Activated CD4-positive, alpha-beta T cell treated with anti-CD3 and anti-CD28 coated beads, Interleukin-2, amount 50 U/mL, for 24 hours (primary cell): Measurements from ENCODE around the gene RFNG.

Experiments used
- DNase-seq, 2 donors: peaks; one replicate each; pipeline ENCODE4 v3.0.0-alpha.2; 2020; ENCODE audit warnings: low read depth in 1 of 2, low spot score in 1 of 2

Gene RFNG

GRCh38 chr17:82078433-82078832 lies 26.8 kb upstream of the RFNG start:
- no peak for DNase-seq

GRCh38 chr17:82077617-82078358 lies 26.2 kb upstream of the RFNG start:
- no peak for DNase-seq

- DNase-seq, result no peak
Measured at GRCh38 chr17:82076785-82077591, 25.4 kb upstream of the RFNG start.

DNA sequence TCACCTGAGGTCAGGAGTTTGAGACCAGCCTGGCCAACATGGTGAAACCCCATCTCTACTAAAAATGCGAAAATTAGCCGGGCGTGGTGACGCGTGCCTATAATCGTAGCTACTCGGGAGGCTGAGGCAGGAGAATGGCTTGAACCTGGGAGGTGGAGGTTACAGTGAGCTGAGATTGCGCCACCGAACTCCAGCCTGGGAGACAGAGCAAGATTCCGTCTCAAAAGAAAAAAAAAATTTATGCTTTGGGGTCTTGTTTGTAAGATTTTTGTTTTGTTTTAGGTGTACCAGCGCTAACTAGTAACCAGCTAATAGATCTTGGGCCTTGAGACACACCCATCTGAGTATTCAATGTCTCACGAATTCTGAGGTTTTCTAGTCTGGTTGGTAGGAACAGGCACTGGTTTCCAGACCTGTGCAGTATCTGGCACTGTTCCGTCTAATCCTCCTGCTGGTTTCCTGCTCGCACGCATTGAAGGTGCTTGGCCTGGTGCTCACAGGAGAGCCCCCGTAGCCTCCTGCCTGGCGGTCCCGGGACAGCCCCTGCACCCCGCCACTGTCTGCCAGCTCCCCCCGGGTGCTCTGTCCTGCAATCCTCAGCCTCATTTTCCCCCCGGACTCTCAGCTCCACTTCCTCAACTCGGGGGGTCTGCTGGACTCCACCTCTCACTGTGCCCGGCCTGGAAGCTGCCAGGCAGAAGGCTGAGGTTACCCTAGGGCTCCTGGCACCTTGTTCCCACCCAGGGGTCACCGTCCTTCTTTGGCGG lies 24.6 kb upstream of the RFNG start:
- DNase-seq, result no peak

DNA sequence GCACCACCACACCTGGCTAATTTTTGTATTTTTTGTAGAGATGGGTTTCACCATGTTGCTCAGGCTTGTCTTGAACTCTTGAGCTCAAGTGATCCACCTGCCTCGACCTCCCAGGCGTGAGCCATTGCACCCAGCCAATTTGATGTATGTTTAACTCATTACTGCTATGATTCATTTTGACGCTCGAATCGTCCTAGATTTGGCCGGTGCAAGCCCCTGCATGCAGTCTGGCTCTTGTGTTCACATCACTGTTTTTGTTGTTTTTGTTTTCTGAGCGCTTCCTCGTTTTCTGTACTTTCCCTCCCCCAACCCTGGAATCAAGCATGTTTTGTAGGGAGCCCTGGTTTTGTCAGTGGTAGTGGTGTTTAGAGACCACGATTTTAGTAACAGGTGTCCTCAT lies 21.8 kb upstream of the RFNG start:
- no peak for DNase-seq

- DNase-seq, result no peak
Measured at GRCh38 chr17:82072827-82073226, 21.2 kb upstream of the RFNG start.

DNA sequence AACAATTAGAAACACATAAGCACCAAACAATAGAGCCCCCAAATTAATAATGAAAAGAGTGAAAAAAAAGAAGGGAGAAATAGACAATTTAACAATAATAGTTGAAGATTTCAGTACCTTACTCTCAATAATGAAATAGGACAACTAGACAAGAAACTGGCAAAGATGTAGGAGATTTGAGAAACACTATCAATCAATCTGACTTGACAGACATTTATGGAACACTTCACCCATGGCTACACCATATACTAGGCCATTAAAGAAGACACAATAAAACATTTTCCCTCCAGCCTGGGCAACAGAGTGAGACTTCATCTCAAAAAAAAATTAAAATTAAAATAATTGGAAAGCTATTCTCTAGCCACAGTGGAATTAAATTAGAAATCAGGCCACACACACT lies 19.0 kb upstream of the RFNG start:
- no peak for DNase-seq

DNA sequence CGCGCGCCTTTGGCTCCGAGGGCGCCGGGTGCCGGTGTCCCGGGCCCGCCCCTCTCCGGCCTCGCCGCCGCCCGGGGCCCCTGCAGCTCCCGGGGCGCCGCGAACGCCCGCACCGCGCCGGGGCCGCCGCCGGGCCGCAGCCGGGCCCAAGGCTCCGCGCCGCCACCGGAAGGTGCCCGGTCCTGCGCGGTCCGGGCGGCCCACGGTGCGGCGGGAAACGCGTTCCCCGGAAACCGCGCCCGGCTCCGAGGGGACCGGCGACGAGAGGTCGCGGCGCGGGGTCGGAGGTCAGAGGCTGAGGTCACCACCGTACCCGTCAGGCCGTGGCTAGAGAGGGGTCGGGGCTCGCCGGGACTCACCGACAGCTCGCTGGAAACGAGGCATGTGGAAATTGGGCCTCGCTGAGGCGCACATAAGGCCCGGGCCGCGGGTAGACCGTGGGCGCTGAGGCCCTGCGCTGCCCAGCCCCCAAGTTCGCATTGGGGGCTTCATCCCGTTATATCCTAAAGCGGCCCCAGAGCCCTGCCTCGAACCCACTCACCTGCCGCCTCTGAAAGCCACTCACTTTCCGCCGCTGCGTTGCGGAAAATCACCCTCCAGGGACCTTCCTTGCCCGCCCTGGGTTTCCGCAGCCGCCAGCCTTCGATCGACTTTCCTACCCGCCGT lies 14.2 kb upstream of the RFNG start, which contains the start of gene DUS1L:
DUS1L (minus strand) TSS at position 167 of the 666 bp plus-strand sequence. CDS start 745 bp downstream, outside the sequence.
- DNase-seq, result peak; percentile 53 to 70

DNA sequence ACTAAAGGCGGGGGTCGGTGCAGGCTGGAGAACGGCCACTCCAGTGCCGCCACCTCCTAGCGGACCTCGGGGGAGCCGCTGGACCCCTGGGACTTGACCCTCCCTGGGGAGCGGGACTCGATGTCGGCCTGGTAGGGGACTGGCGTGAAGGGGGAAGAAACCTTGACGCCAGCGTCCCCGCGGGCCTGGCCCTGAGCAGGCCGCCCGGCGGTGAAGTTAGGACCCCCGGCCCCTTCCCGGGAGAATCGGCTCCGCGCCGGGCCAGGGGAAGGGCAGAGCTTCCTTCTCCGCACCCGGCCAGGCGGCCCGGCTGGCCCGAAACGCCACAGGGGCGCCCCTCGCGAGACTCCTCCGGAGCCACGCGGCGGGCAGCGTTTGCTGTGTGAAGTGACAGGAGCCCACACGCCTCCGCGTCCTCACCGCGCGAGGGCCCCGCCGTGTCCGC lies 13.6 kb upstream of the RFNG start:
- peak in 1 of 2 donors; percentile 32 for DNase-seq

- DNase-seq, result no peak
Measured at GRCh38 chr17:82064433-82065192, 13.0 kb upstream of the RFNG start.

DNA sequence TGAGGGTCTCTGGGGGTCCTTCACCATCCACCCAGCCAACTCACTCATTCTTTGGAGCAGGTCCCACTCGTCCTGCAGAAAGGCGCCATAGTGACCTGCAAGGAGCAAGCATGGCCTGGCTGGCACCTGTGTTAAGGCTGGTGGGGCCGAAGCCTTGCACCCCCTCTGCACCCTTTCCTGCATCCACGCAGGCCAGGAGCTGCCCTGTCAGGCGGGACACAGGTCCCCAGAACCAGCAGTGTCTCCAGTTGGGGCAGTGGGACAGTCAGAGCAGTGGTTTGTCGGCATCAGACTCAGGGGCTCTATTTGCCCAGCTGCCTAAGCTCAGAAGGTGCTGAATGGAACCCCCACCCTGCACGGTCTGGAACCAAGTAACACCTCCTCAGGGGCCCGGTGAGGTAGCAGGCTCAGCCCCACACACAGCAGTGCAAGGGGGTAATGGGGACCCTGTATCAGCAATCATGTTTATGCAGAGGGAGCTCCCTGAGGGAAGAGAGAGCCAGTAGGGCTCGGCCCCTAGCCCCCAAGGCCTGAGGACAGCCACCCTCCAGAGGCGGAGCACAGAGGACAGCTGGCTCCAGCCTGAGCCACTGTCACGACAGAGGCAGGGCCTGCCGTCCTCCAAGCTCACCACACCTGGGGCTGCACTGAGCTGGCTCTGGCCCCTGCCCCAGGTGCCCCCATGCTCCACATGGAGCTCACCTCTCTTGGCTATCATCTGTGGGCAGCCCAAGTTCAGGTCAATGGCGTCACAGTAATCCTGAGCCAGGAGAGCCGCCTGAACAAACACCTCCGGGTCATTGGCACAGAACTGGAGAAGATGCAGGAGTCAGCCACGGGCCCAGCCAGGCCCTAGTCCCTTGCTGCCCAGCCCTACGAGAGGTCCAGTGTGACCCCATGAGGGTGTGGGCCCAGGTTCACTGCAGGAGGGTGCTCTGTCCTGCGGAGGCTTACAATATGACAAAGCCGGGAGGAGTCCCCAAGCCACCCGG lies 12.1 kb upstream of the RFNG start:
- DNase-seq, result no peak

DNA sequence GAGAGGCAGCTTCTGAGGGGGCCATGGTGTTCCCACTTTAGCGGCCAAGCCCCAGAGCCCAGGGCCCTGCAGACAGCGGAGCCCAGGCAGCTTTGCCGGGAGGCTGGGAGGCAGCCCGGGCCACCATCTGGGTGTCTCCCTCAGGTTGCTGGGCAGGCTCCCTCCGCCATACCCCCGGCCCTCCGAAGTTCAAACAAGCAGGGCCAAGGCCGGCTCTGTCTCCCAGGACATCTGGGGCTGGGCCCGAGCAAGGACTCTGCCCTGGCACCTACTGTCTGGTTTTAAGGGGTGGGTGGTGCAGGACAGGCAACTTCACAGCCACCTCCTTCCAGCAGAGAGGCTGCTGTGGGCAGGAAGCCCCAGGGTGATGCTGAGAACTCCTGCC lies 11.4 kb upstream of the RFNG start:
- no peak for DNase-seq

DNA sequence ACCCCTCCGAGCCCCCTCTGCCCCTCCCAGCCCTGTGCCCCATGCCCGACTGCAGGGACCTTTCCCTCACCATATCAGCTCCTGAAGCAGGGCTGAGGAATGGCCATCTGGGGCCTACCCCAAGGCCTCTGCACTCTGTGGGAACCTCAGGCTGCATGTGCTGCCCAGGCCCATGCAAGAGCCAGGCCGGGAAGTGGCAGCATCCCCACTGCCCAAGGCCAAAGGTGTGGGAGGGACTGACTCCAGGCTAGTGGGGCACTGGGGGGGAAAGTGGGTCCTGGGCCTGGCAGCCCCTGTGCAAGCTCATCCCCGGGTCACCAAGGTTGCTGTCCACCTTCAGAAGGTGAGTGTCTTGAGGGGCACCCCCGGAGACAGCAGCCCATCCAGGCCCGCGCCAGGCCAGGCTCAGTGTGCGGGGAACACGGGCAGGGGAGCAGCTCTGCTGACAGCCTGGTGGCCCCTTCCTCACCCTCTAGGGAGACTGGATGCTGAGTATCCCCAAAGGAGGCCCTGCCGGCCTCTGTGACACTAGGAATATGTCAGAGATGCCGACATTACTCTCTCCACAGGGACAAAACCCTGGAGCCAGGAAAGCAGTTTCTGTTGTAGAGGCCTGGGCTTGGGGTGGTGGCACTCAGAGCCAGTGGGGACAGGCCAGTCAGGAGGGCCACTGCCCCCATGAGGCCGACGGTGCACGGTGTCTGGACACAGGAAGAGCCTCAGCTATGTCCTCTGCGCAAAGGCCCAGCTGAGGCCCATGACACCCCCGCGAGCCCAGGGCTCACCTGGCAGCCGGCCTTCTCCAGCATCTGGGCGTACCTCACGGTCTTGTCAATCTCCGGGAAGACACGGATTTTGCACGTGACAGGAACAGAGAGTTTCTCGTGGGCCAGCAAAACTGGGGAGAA lies 10.7 kb upstream of the RFNG start:
- DNase-seq, result no peak

GRCh38 chr17:82061047-82061925 lies 9.7 kb upstream of the RFNG start:
- DNase-seq, result no peak

- no peak for DNase-seq
Measured at GRCh38 chr17:82060614-82061013, 9.0 kb upstream of the RFNG start.

GRCh38 chr17:82060001-82060380 lies 8.4 kb upstream of the RFNG start:
- no peak for DNase-seq
